Keratinocyte (primary cell): ENCODE measurements around the gene XPNPEP2. TPM values are rescaled to one million over a fixed set of nuclear protein-coding genes. Genes with fewer than 3 reads are reported as not detected.

ENCODE experiments used
- DNase-seq: peaks from one replicate; pipeline ENCODE4 v3.0.0-alpha.2; 2011; ENCODE audit warnings: low read depth, missing footprints, low spot score
- FAIRE-seq: peaks from 2 replicates; lab custom pipeline; 2011; peaks lifted over from hg19 to GRCh38; lab: Jason Lieb, UNC
- H2AFZ ChIP-seq: 2 replicates; pipeline ENCODE4 v1.6.0; 2012; ENCODE audit warnings: low read length, control low read depth, inconsistent platforms; ENCODE audit not compliant: control insufficient read depth
- H3K27ac ChIP-seq: 2 replicates; pipeline ENCODE4 v1.5.1; 2011; ENCODE audit warnings: low read length; ENCODE audit not compliant: control insufficient read depth, insufficient read depth
- H3K27me3 ChIP-seq: 3 replicates; pipeline ENCODE4 v1.6.0; 2011; ENCODE audit warnings: low read length; ENCODE audit not compliant: control insufficient read depth, insufficient read depth; ENCODE audit errors: extremely low read depth
- H3K36me3 ChIP-seq, 2 experiments: 2 replicates in 1 of 2; 3 replicates in 1 of 2; pipeline ENCODE4 v1.5.1; 2011; ENCODE audit warnings: low read length in 2 of 2, mild to moderate bottlenecking in 1 of 2; ENCODE audit not compliant: control insufficient read depth in 2 of 2, insufficient read depth in 2 of 2; ENCODE audit errors: extremely low read depth in 1 of 2
- H3K4me1 ChIP-seq: 3 replicates; pipeline ENCODE4 v1.5.1; 2011; ENCODE audit warnings: low read length; ENCODE audit not compliant: control insufficient read depth, insufficient read depth; ENCODE audit errors: extremely low read depth
- H3K4me2 ChIP-seq: 3 replicates; pipeline ENCODE4 v1.6.0; 2011; ENCODE audit warnings: low read depth, low read length; ENCODE audit not compliant: control insufficient read depth, insufficient read depth; ENCODE audit errors: extremely low read depth
- H3K4me3 ChIP-seq, 3 experiments: fragments of 200-600 bp in 1 of 3; sonication (generic) in 1 of 3; 2 replicates in 2 of 3; 3 replicates in 1 of 3; pipeline ENCODE4 v1.5.1; 2011 to 2016; ENCODE audit warnings: low read length in 3 of 3, mild to moderate bottlenecking in 3 of 3, control low read depth in 2 of 3, inconsistent platforms in 1 of 3, low read depth in 1 of 3, mixed read lengths in 1 of 3, mixed run types in 1 of 3, moderate library complexity in 1 of 3; ENCODE audit not compliant: control insufficient read depth in 2 of 3, insufficient read depth in 2 of 3; ENCODE audit errors: extremely low read depth in 1 of 3
- H3K79me2 ChIP-seq: 2 replicates; pipeline ENCODE4 v1.6.0; 2012; ENCODE audit warnings: low read length; ENCODE audit not compliant: control insufficient read depth, insufficient read depth
- H3K9ac ChIP-seq: 3 replicates; pipeline ENCODE4 v1.6.0; 2011; ENCODE audit warnings: low read length; ENCODE audit not compliant: control insufficient read depth, insufficient read depth; ENCODE audit errors: extremely low read depth
- H3K9me1 ChIP-seq: 3 replicates; pipeline ENCODE4 v1.6.0; 2011; ENCODE audit warnings: low read length; ENCODE audit not compliant: control insufficient read depth, insufficient read depth; ENCODE audit errors: extremely low read depth
- H3K9me3 ChIP-seq: 2 replicates; pipeline ENCODE4 v1.5.1; 2012; ENCODE audit warnings: low read depth, low read length; ENCODE audit not compliant: control insufficient read depth
- H4K20me1 ChIP-seq: 3 replicates; pipeline ENCODE4 v1.6.0; 2011; ENCODE audit warnings: low read length; ENCODE audit not compliant: control insufficient read depth, insufficient read depth; ENCODE audit errors: extremely low read depth
- CTCF ChIP-seq, 3 experiments: IDR thresholded peaks in 1 of 3; conservative IDR thresholded peaks in 1 of 3; optimal IDR thresholded peaks in 1 of 3; 2 replicates in 2 of 3; 3 replicates in 1 of 3; pipeline versions ENCODE3 to v1.5.1; 2011; ENCODE audit warnings: low read length in 3 of 3, mild to moderate bottlenecking in 3 of 3, moderate library complexity in 2 of 3, control low read depth in 1 of 3, inconsistent platforms in 1 of 3; ENCODE audit not compliant: insufficient read depth in 2 of 3; ENCODE audit errors: extremely low read depth in 1 of 3
- EZH2 ChIP-seq: IDR thresholded peaks from one replicate; pipeline ENCODE4 v1.6.1; 2012; ENCODE audit warnings: inconsistent platforms, mild to moderate bottlenecking, low read length, moderate library complexity
- dilution Hi-C: fragments of 300-500 bp; cut with MboI; formaldehyde crosslinking; loops from one replicate; pipeline ENCODE4 v1.7.0; 2020; ENCODE audit warnings: low sequenced_read_pairs; ENCODE audit not compliant: extremely low pct_ligation_motif_present
- polyA plus RNA-seq, 5 experiments: library from polyadenylated mRNA; depleted of rRNA in 3 of 5; stranded (reverse) in 3 of 5; stranded (forward) in 1 of 5; unstranded in 1 of 5; fragments of >200 nt; gene quantifications; 1 replicate in 1 of 5; 2 replicates in 3 of 5; 3 replicates in 1 of 5; pipeline versions ENCODE4 v1.2.1 to v1.2.3, GENCODE V29; 2011 to 2012; ENCODE audit warnings: missing spikeins in 2 of 5, low read depth in 1 of 5, low replicate concordance in 1 of 5

The XPNPEP2 gene
- polyA plus RNA-seq, 1 donor (not counting 4 experiments of a cell fraction or from before 2014, with no cell fraction given): not detected

- dilution Hi-C loops: loop anchor here (10.0 kb wide), 1 partner anchor 54 kb away; no protein-coding TSS in a partner anchor
- Histone ChIP-seq H3K4me2 (no peak overlapping the region), H2AFZ (no peak overlapping the region), H4K20me1 (no peaks in the 10 kb centered on the region), H3K4me3 (no peak overlapping the region), H3K27ac (no peak overlapping the region), H3K27me3 (no peaks in the 10 kb centered on the region), H3K79me2 (no peaks in the 10 kb centered on the region), H3K4me1 (no peaks in the 10 kb centered on the region), H3K9ac (no peak overlapping the region), H3K9me1 (no peaks in the 10 kb centered on the region), H3K36me3 (no peaks in the 10 kb centered on the region), H3K9me3 (no peaks in the 10 kb centered on the region)
- FAIRE-seq (no peak), DNase-seq (no peak)
- TF ChIP-seq EZH2: no peak
- TF ChIP-seq CTCF (optimal IDR thresholded peaks at IDR 0.05 in 1 of 3, IDR thresholded peaks at IDR 0.05 in 1 of 3, conservative IDR thresholded peaks at IDR 0.05 in 1 of 3; ENCODE audit: extremely low read depth in 1 of 3, insufficient read depth in 2 of 3, low read length in 3 of 3): no peak
Observed at GRCh38 chrX:129798456-129798855, 59.7 kb downstream of the XPNPEP2 start.

GRCh38 chrX:129798888-129799287 lies 60.1 kb downstream of the XPNPEP2 start:
- H3K36me3 ChIP-seq: no peaks in the 10 kb centered on the region
- dilution Hi-C loops: loop anchor here (10.0 kb wide), 1 partner anchor 54 kb away; no protein-coding TSS in a partner anchor
- no peaks in the 10 kb centered on the region for H3K9me3 ChIP-seq
- no peaks in the 10 kb centered on the region for H4K20me1 ChIP-seq
- H3K79me2 ChIP-seq: no peaks in the 10 kb centered on the region
- H3K27me3 ChIP-seq: no peaks in the 10 kb centered on the region
- H2AFZ ChIP-seq: no peak overlapping the region
- H3K9me1 ChIP-seq: no peaks in the 10 kb centered on the region
- H3K4me1 ChIP-seq: no peaks in the 10 kb centered on the region
- H3K27ac ChIP-seq: no peak overlapping the region
- DNase-seq: no peak
- TF ChIP-seq EZH2 (no peak), CTCF (optimal IDR thresholded peaks at IDR 0.05 in 1 of 3, IDR thresholded peaks at IDR 0.05 in 1 of 3, conservative IDR thresholded peaks at IDR 0.05 in 1 of 3; ENCODE audit: extremely low read depth in 1 of 3, insufficient read depth in 2 of 3, low read length in 3 of 3) (no peak)
- no peak for FAIRE-seq
- H3K9ac ChIP-seq: no peak overlapping the region
- H3K4me2 ChIP-seq: no peak overlapping the region
- H3K4me3 ChIP-seq: no peak overlapping the region
